C4-2B (cell line): ENCODE results near the gene CAMK2G.

ENCODE experiments used
- H3K27ac ChIP-seq: fragments of 450-650 bp; 2 replicates; pipeline ENCODE4 v1.5.1; 2017
- ZFX ChIP-seq: fragments of 450-650 bp; IDR thresholded peaks from 2 replicates; pipeline ENCODE4 v1.6.1; 2017
- TF ChIP-seq, protein P1 (sequence below): fragments of 450-650 bp; conservative IDR thresholded peaks from 2 replicates; pipeline ENCODE4 v1.5.1; 2017; ENCODE audit warnings: mild to moderate bottlenecking

The CAMK2G gene

DNA sequence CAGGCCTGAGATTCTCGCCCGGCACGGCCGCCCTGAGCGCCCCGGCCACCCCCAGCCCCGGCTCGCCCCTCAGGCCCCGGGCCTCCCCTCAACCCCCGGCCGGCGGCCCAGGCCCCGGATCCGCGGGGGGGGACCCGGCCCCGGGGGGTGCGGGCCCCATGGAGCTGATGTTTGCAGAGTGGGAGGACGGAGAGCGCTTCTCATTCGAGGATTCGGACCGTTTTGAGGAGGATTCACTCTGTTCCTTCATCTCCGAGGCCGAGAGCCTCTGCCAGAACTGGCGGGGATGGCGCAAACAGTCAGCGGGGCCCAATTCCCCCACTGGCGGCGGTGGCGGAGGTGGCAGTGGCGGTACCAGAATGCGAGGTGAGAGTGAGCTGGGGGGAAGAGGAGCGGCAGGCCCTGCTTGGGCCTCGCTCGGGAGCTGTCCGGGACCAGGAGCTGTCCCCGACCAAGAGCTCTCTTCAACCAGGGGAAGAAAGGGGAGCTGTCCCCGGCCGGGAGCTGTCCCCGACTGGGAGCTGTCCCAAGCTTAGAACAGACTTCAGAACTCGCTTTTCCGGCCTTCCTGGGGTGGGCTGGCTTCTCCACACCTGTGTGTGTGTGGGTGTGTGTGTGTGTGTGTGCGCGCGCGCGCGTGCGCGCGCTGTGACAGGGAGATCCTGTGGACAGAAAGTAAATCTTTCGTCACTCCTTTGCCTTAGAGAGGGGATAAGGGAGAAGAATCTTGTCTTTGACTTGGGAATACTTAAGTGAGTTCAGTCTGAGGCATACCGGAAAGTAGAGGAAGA is 88.4 kb downstream of the CAMK2G start:
- peak overlapping the region; percentile 80 for H3K27ac ChIP-seq
- TF ChIP-seq, protein P1, sequence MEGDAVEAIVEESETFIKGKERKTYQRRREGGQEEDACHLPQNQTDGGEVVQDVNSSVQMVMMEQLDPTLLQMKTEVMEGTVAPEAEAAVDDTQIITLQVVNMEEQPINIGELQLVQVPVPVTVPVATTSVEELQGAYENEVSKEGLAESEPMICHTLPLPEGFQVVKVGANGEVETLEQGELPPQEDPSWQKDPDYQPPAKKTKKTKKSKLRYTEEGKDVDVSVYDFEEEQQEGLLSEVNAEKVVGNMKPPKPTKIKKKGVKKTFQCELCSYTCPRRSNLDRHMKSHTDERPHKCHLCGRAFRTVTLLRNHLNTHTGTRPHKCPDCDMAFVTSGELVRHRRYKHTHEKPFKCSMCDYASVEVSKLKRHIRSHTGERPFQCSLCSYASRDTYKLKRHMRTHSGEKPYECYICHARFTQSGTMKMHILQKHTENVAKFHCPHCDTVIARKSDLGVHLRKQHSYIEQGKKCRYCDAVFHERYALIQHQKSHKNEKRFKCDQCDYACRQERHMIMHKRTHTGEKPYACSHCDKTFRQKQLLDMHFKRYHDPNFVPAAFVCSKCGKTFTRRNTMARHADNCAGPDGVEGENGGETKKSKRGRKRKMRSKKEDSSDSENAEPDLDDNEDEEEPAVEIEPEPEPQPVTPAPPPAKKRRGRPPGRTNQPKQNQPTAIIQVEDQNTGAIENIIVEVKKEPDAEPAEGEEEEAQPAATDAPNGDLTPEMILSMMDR: no peak
- peak; percentile 92 for TF ChIP-seq ZFX

DNA sequence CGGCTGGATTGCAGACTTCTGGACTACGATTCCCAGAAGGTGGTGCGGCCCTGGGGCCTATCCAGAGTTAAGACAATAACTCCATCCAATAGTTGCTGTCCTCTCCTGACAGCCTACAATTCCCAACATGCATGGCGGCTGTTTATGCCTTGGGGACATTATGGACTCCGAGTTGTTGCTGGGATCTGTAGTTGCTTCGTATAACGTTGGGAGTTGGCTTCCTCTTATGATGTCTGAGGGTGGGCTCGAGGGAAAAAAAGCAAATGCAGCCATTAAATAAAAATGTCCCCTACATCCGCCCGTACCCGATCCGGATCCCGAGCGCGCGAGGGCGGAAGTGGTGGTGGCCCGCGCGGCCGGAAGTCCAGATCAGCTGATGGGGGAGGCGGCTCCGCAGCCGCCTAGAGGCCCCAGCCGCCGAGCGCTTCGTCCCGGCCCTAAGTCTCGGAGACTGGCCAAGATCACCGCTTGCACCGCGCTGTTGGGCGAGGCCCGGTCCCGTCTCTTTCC is 89.1 kb downstream of the CAMK2G start, which contains the start of gene ZSWIM8:
TSS of gene ZSWIM8 (plus strand) at position 396 of the 510 bp plus-strand sequence. CDS start 273 bp downstream, outside the sequence.
- H3K27ac ChIP-seq: peak within 1 kb of the TSS; percentile 80
- TF ChIP-seq ZFX: no peak
- TF ChIP-seq, protein P1: no peak; the same call in 1 of the 2 replicates

DNA sequence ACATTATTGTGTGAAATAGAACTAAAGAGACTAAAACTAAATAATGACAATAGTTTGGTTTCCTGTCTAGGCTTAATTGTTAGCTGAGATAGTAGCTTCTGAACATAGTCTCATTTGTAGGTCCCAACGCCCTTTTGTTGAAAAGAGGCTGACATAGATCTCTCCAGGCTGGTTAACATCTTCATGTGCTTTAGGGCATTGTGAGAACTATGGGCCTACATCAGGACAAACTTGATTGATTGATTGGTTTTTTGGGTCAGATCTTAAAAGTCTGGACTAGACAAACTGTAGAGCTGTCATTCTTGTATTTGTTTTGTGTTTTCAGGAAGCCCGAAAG is 91.6 kb downstream of the CAMK2G start:
- TF ChIP-seq, protein P1: no peak
- TF ChIP-seq ZFX: no peak
- H3K27ac ChIP-seq: peak overlapping the region; percentile 91

DNA sequence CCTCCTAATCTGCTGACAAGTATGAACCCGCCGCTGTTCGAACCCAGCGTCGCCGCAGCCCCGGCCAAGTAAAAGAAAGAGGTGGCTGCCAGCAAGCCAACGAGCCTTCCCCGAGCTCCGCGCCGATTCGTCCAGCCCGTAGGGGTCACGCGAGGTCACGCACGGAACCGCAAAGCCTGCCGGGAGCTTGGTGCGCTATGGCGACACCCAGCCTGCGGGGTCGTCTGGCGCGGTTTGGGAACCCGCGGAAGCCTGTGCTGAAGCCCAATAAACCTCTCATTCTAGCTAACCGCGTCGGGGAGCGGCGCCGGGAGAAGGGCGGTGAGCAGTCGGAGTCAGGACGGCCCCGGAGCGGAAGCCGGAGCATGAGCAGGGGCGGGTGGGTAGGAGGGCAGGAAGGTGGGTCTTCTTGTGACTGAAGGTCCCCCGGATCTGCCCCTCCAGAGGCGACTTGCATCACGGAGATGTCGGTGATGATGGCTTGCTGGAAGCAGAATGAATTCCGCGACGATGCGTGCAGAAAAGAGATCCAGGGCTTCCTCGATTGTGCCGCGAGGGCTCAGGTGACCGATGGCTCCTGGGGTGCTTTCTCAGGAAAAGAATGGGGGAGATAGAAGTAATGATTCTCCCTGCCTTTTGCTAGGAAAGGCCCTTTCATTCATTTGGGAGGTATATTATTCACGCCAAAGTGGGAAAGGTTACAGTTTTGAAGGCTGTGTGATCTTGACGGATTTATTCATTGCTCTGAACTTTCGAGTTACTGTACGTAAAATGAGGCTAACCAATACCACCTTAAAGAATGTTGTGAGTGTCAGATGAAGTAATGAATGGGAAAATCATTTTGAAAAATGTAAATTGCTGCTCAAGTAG is 92.2 kb downstream of the CAMK2G start, which contains the start of gene CHCHD1:
TSS of gene CHCHD1 (plus strand) at position 170 of the 870 bp plus-strand sequence. CDS start at position 198, 28 bp downstream.
- peak within 1 kb of the TSS; percentile 91 for H3K27ac ChIP-seq
- no peak for TF ChIP-seq ZFX
- TF ChIP-seq, protein P1: no peak

DNA sequence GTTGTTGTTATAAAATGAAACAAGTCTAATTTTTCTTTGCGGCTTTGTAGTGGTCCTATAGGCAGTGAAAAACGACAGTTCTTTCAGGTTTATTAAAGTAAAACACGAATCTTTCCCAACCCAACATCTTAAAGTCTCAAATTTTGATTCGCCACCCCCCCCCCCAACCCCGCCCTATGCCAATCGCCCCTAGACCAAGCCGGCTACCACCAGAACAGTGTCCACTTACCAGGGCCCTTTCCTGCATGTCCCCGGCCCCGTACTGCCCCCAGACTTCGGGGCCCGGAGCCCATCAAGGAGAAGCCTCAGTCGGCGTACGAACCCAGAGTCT is 92.8 kb downstream of the CAMK2G start:
- H3K27ac ChIP-seq: peak overlapping the region; percentile 91
- TF ChIP-seq, protein P1: no peak
- no peak for TF ChIP-seq ZFX

DNA sequence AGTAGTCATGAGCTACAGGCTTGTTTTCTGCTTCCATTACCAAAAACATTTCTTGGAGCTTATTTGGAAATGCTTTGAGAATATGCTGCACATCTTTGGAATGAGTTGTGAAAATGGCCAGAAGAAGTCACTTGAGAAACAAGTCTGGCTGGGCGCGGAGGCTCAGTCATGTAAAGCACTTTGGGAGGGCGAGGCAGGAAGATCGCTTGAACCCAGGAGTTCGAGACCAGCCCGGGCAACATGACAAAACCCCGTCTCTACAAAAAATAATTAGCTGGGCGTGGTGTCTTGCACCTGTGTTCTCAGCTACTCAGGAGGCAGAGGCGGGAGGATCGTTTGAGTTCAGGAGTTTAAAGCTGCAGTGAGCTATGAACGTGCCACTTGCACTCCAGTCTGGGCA is 93.4 kb downstream of the CAMK2G start:
- TF ChIP-seq ZFX: no peak
- TF ChIP-seq, protein P1: no peak
- peak overlapping the region; percentile 91 for H3K27ac ChIP-seq
